Panc1 (cell line): ENCODE results near the gene PAGE2. TPM values are rescaled to one million over a fixed set of nuclear protein-coding genes. Genes with fewer than 3 reads are reported as not detected.

Experiments
- ATAC-seq: fragments of 200-7000 bp; cut with Tn5 transposase; 2 replicates; pipeline ENCODE4 v1.9.1; 2020; ENCODE audit warnings: mild to moderate bottlenecking, moderate library complexity
- BruUV-seq: library from RNA; stranded (reverse); fragments of 400-500 nt; replicated peaks from 2 replicates; lab custom pipeline; 2021; lab: Mats Ljungman, UMichigan
- CTCF ChIA-PET: fragments of 300-600 bp; sonication (Branson Sonifier 250); formaldehyde crosslinking; loops from one replicate; lab custom pipeline; 2022; ENCODE audit warnings: antibody characterized with exemption; lab: Charles Lee
- POLR2A ChIA-PET: fragments of 300-600 bp; sonication (Branson Sonifier 250); formaldehyde crosslinking; loops from one replicate; lab custom pipeline; 2022; ENCODE audit warnings: antibody characterized with exemption; lab: Charles Lee
- DNase-seq: peaks from one replicate; pipeline ENCODE4 v3.0.0-alpha.2; 2010; ENCODE audit warnings: low read depth, low spot score
- H3K27ac ChIP-seq: 2 replicates; pipeline ENCODE4 v1.5.1; 2011; ENCODE audit warnings: mild to moderate bottlenecking, low read length, inconsistent platforms
- H3K27me3 ChIP-seq: fragments of 200-500 bp; sonication (Bioruptor generic); 2 replicates; pipeline ENCODE4 v1.6.0; 2014; ENCODE audit warnings: low read length, inconsistent platforms; ENCODE audit not compliant: control insufficient read depth, insufficient read depth
- H3K36me3 ChIP-seq: fragments of 200-500 bp; sonication (Bioruptor generic); 2 replicates; pipeline ENCODE4 v1.5.1; 2014; ENCODE audit warnings: inconsistent platforms, mild to moderate bottlenecking, low read length, moderate library complexity; ENCODE audit not compliant: control insufficient read depth, insufficient read depth
- H3K4me1 ChIP-seq: 2 replicates; pipeline ENCODE4 v1.5.1; 2011; ENCODE audit warnings: inconsistent platforms, mild to moderate bottlenecking, low read length, moderate library complexity; ENCODE audit not compliant: control insufficient read depth, insufficient read depth
- H3K4me3 ChIP-seq, 2 experiments: 2 replicates each; pipeline ENCODE4 v1.5.1; 2011 to 2012; ENCODE audit warnings: low read depth in 2 of 2, low read length in 2 of 2, mild to moderate bottlenecking in 2 of 2, inconsistent platforms in 1 of 2, moderate library complexity in 1 of 2
- H3K9me3 ChIP-seq: fragments of 200-500 bp; sonication (Bioruptor generic); 2 replicates; pipeline ENCODE4 v1.5.1; 2014; ENCODE audit warnings: low read depth, mild to moderate bottlenecking, inconsistent platforms, low read length, moderate library complexity; ENCODE audit not compliant: control insufficient read depth, insufficient read depth
- POLR2AphosphoS5 ChIP-seq: IDR thresholded peaks from 2 replicates; pipeline ENCODE4 v1.6.1; 2012; ENCODE audit warnings: mild to moderate bottlenecking, low read depth, low read length, moderate library complexity
- SIN3A ChIP-seq: IDR thresholded peaks from 2 replicates; pipeline ENCODE4 v1.6.1; 2012; ENCODE audit warnings: low read depth, mild to moderate bottlenecking, low read length, moderate library complexity, borderline replicate concordance; ENCODE audit not compliant: insufficient read depth
- TCF7L2 ChIP-seq: IDR thresholded peaks from 2 replicates; pipeline ENCODE4 v1.6.1; 2011; ENCODE audit warnings: mild to moderate bottlenecking, low read depth, low read length, inconsistent platforms
- in situ Hi-C: cut with HindIII; loops from 2 replicates; pipeline ENCODE4 v1.10.0; 2016; ENCODE audit warnings: low sequenced_read_pairs, low pct_unique_long_range_greater_than_20kb
- intact Hi-C: fragments of 100-400 bp; cut with micrococcal nuclease; formaldehyde crosslinking; loops from one replicate; pipeline ENCODE4 v1.10.0; 2022; ENCODE audit not compliant: unreplicated experiment
- total RNA-seq: library from RNA; stranded (reverse); gene quantifications from one replicate; pipeline ENCODE4 v1.2.1, GENCODE V29; 2021; ENCODE audit not compliant: unreplicated experiment
- TF ChIP-seq, protein P1 (sequence below), 2 experiments: IDR thresholded peaks; 2 replicates each; pipeline ENCODE4 v1.6.1; 2011 to 2012; ENCODE audit warnings: low read depth in 2 of 2, control low read depth in 1 of 2, low read length in 1 of 2, mild to moderate bottlenecking in 1 of 2, moderate library complexity in 1 of 2; ENCODE audit not compliant: insufficient read depth in 1 of 2
- TF ChIP-seq, protein P2 (sequence below): fragments of 450-650 bp; IDR thresholded peaks from 2 replicates; pipeline ENCODE4 v1.5.1; 2017; ENCODE audit warnings: mild to moderate bottlenecking

The PAGE2 gene
- total RNA-seq, 1 experiment from 2014 or later, result not detected

DNA sequence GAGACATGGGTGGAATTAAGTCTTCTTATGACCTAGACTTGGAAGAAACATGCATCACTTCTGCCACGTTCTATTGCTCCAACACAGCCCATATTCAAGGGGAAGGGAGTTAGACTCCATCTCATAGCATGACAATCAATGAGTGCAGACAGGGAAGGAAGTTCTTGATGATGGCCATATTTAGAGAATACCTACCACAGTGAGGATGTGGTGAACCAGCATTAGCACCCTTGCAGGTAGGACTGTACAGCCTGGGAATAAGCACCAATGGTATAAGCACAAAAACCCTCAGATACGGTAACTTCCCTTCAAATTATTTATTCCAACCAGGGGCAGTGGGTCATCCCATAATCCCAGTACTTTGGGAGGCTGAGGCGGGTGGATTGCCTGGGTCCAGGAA lies 29.8 kb downstream of the PAGE2 start:
- Histone ChIP-seq H3K27ac (no peak overlapping the region), H3K4me1 (no peaks in the 10 kb centered on the region), H3K27me3 (no peaks in the 10 kb centered on the region), H3K9me3 (no peaks in the 10 kb centered on the region), H3K4me3 (no peak overlapping the region), H3K36me3 (no peaks in the 10 kb centered on the region)
- POLR2A ChIA-PET, result no interaction called here
- intact Hi-C loops (no loop called here), in situ Hi-C loops (no loop called here)
- BruUV-seq, result no TSS peak
- DNase-seq (no peak), ATAC-seq (no peak)
- CTCF ChIA-PET, result no interaction called here
- TF ChIP-seq SIN3A, result no peak
- TF ChIP-seq, protein P1, sequence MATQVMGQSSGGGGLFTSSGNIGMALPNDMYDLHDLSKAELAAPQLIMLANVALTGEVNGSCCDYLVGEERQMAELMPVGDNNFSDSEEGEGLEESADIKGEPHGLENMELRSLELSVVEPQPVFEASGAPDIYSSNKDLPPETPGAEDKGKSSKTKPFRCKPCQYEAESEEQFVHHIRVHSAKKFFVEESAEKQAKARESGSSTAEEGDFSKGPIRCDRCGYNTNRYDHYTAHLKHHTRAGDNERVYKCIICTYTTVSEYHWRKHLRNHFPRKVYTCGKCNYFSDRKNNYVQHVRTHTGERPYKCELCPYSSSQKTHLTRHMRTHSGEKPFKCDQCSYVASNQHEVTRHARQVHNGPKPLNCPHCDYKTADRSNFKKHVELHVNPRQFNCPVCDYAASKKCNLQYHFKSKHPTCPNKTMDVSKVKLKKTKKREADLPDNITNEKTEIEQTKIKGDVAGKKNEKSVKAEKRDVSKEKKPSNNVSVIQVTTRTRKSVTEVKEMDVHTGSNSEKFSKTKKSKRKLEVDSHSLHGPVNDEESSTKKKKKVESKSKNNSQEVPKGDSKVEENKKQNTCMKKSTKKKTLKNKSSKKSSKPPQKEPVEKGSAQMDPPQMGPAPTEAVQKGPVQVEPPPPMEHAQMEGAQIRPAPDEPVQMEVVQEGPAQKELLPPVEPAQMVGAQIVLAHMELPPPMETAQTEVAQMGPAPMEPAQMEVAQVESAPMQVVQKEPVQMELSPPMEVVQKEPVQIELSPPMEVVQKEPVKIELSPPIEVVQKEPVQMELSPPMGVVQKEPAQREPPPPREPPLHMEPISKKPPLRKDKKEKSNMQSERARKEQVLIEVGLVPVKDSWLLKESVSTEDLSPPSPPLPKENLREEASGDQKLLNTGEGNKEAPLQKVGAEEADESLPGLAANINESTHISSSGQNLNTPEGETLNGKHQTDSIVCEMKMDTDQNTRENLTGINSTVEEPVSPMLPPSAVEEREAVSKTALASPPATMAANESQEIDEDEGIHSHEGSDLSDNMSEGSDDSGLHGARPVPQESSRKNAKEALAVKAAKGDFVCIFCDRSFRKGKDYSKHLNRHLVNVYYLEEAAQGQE (IDR thresholded peaks at IDR 0.05; ENCODE audit: insufficient read depth in 1 of 2, low read depth in 2 of 2, low read length in 1 of 2), result no peak
- TF ChIP-seq, protein P2, sequence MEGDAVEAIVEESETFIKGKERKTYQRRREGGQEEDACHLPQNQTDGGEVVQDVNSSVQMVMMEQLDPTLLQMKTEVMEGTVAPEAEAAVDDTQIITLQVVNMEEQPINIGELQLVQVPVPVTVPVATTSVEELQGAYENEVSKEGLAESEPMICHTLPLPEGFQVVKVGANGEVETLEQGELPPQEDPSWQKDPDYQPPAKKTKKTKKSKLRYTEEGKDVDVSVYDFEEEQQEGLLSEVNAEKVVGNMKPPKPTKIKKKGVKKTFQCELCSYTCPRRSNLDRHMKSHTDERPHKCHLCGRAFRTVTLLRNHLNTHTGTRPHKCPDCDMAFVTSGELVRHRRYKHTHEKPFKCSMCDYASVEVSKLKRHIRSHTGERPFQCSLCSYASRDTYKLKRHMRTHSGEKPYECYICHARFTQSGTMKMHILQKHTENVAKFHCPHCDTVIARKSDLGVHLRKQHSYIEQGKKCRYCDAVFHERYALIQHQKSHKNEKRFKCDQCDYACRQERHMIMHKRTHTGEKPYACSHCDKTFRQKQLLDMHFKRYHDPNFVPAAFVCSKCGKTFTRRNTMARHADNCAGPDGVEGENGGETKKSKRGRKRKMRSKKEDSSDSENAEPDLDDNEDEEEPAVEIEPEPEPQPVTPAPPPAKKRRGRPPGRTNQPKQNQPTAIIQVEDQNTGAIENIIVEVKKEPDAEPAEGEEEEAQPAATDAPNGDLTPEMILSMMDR, result no peak
- TF ChIP-seq TCF7L2, result no peak
- TF ChIP-seq POLR2AphosphoS5, result no peak

DNA sequence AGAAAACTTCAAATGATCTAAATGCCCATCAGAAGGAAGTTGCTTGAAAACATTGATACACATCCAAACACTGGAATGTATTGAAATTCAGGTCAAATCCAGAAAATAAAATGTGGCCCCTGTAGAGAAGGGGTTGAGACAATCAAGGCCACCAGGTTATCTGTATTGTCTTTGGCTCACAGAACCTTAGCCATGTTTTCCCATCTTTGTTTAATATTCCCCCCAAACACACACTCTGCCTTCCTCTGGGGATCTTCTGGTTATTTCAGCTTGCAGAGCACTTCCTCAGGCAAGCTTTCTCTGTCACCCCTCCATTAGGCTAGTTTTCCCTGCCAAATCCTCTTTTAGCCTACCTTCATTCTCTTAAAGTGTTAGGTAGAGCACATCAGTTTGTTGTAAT lies 30.5 kb downstream of the PAGE2 start:
- CTCF ChIA-PET, result no interaction called here
- POLR2A ChIA-PET, result no interaction called here
- Histone ChIP-seq H3K27ac (no peak overlapping the region), H3K4me3 (no peak overlapping the region), H3K27me3 (no peaks in the 10 kb centered on the region), H3K9me3 (no peaks in the 10 kb centered on the region), H3K36me3 (no peaks in the 10 kb centered on the region), H3K4me1 (no peaks in the 10 kb centered on the region)
- no TSS peak for BruUV-seq
- ATAC-seq (no peak), DNase-seq (no peak)
- intact Hi-C loops, result no loop called here
- TF ChIP-seq TCF7L2, result no peak
- TF ChIP-seq, protein P2, result no peak
- TF ChIP-seq, protein P1 (IDR thresholded peaks at IDR 0.05; ENCODE audit: insufficient read depth in 1 of 2, low read depth in 2 of 2, low read length in 1 of 2), result no peak
- TF ChIP-seq SIN3A, result no peak
- no peak for TF ChIP-seq POLR2AphosphoS5
- in situ Hi-C loops, result no loop called here
